H1 (cell line): ENCODE measurements around the gene PRLHR. TPM values are rescaled to one million over a fixed set of nuclear protein-coding genes. Genes with fewer than 3 reads are reported as not detected.

ENCODE experiments used
- CTCF ChIA-PET: fragments of 300-600 bp; sonication (Branson Sonifier 250); formaldehyde crosslinking; loops from one replicate; lab custom pipeline; 2021; ENCODE audit not compliant: partially characterized antibody; lab: Charles Lee
- POLR2A ChIA-PET: fragments of 300-600 bp; sonication (Branson Sonifier 250); formaldehyde crosslinking; loops from one replicate; lab custom pipeline; 2021; ENCODE audit warnings: inconsistent platforms; ENCODE audit not compliant: partially characterized antibody; lab: Charles Lee
- DNase-seq, 2 experiments: peaks; one replicate each; pipeline versions ENCODE4 v3.0.0 to v3.0.0-alpha.2; 2010 to 2022; ENCODE audit warnings: low spot score in 2 of 2, low read depth in 1 of 2, mixed read lengths in 1 of 2
- FAIRE-seq: peaks from 2 replicates; lab custom pipeline; 2011; peaks lifted over from hg19 to GRCh38; lab: Jason Lieb, UNC
- H2AFZ ChIP-seq: 2 replicates; pipeline ENCODE4 v1.8.1; 2012; ENCODE audit warnings: low read length, inconsistent platforms
- H2AK5ac ChIP-seq: 2 replicates; pipeline ENCODE4 v1.6.1; 2013; ENCODE audit warnings: low read depth, low read length
- H2BK120ac ChIP-seq: replicated peaks from 2 replicates; pipeline ENCODE3; 2013; ENCODE audit warnings: low read depth, low read length, inconsistent platforms
- H2BK12ac ChIP-seq: 2 replicates; pipeline ENCODE4 v1.6.1; 2013; ENCODE audit warnings: low read depth, low read length
- H2BK15ac ChIP-seq: 2 replicates; pipeline ENCODE4 v1.6.1; 2013; ENCODE audit warnings: low read length
- H2BK20ac ChIP-seq: 2 replicates; pipeline ENCODE4 v1.6.1; 2013; ENCODE audit warnings: low read length
- H2BK5ac ChIP-seq: 2 replicates; pipeline ENCODE4 v1.6.1; 2013; ENCODE audit warnings: low read depth, low read length
- H3K14ac ChIP-seq: 2 replicates; pipeline ENCODE4 v1.6.1; 2013; ENCODE audit warnings: inconsistent platforms; ENCODE audit not compliant: insufficient read length
- H3K18ac ChIP-seq: 2 replicates; pipeline ENCODE4 v1.6.1; 2013; ENCODE audit warnings: low read length; ENCODE audit errors: extremely low read depth
- H3K23ac ChIP-seq: 2 replicates; pipeline ENCODE4 v1.6.1; 2013; ENCODE audit warnings: inconsistent platforms; ENCODE audit not compliant: insufficient read length
- H3K23me2 ChIP-seq: 2 replicates; pipeline ENCODE4 v1.6.1; 2013; ENCODE audit warnings: low read depth, low read length
- H3K27ac ChIP-seq: 2 replicates; pipeline ENCODE4 v1.6.1; 2011; ENCODE audit warnings: low read depth, low read length, inconsistent platforms
- H3K27me3 ChIP-seq, 4 experiments: replicated peaks in 1 of 4; 1 replicate in 1 of 4; 2 replicates in 3 of 4; pipeline versions ENCODE4 v1.6.1 to v1.8.1; 2011 to 2013; ENCODE audit warnings: low read length in 3 of 4, mild to moderate bottlenecking in 3 of 4, inconsistent platforms in 2 of 4, mixed read lengths in 2 of 4, moderate library complexity in 1 of 4; ENCODE audit not compliant: control insufficient read depth in 3 of 4, insufficient read depth in 3 of 4; ENCODE audit errors: extremely low read depth in 1 of 4
- H3K36me3 ChIP-seq, 4 experiments: 2 replicates each; pipeline versions ENCODE4 v1.6.1 to v1.8.1; 2011 to 2013; ENCODE audit warnings: mild to moderate bottlenecking in 4 of 4, low read length in 3 of 4, moderate library complexity in 2 of 4, control low read depth in 1 of 4, inconsistent platforms in 1 of 4; ENCODE audit not compliant: insufficient read depth in 4 of 4, control insufficient read depth in 2 of 4
- H3K4ac ChIP-seq: replicated peaks from 2 replicates; pipeline ENCODE3; 2013; ENCODE audit warnings: low read length, low read depth, mixed read lengths, inconsistent platforms; ENCODE audit not compliant: insufficient read length
- H3K4me1 ChIP-seq, 4 experiments: replicated peaks in 1 of 4; 1 replicate in 1 of 4; 2 replicates in 3 of 4; pipeline versions ENCODE4 v1.6.1 to v1.8.1; 2011 to 2013; ENCODE audit warnings: low read length in 3 of 4, inconsistent platforms in 2 of 4, mixed read lengths in 1 of 4; ENCODE audit not compliant: insufficient read depth in 4 of 4, control insufficient read depth in 3 of 4
- H3K4me2 ChIP-seq, 2 experiments: 2 replicates each; pipeline versions ENCODE4 v1.6.1 to v1.8.1; 2011 to 2013; ENCODE audit warnings: low read depth in 2 of 2, low read length in 2 of 2, control low read depth in 1 of 2, inconsistent platforms in 1 of 2, mild to moderate bottlenecking in 1 of 2; ENCODE audit not compliant: insufficient read depth in 1 of 2
- H3K4me3 ChIP-seq, 4 experiments: fragments of 200-600, 300-600 bp in 1 of 4; sonication (generic), shearing (Covaris generic), sonication (Bioruptor Twin) in 1 of 4; 2 replicates each; pipeline versions ENCODE4 v1.5.1 to v1.8.1; 2011 to 2016; ENCODE audit warnings: low read length in 4 of 4, low read depth in 3 of 4, control low read depth in 2 of 4, inconsistent platforms in 2 of 4, mild to moderate bottlenecking in 2 of 4, mixed read lengths in 1 of 4, moderate library complexity in 1 of 4; ENCODE audit not compliant: insufficient read depth in 2 of 4; ENCODE audit errors: extremely low read depth in 1 of 4
- H3K56ac ChIP-seq: replicated peaks from 2 replicates; pipeline ENCODE3; 2013; ENCODE audit warnings: low read depth, mild to moderate bottlenecking, mixed read lengths, low read length, inconsistent platforms; ENCODE audit not compliant: insufficient read length
- H3K79me1 ChIP-seq: 2 replicates; pipeline ENCODE4 v1.6.1; 2013; ENCODE audit warnings: low read depth, low read length, control low read depth
- H3K79me2 ChIP-seq, 2 experiments: 2 replicates each; pipeline versions ENCODE4 v1.6.1 to v1.8.1; 2012 to 2013; ENCODE audit warnings: low read length in 2 of 2, mild to moderate bottlenecking in 2 of 2, inconsistent platforms in 1 of 2; ENCODE audit not compliant: insufficient read depth in 2 of 2, control insufficient read depth in 1 of 2
- H3K9ac ChIP-seq, 4 experiments: replicated peaks in 1 of 4; 1 replicate in 1 of 4; 2 replicates in 3 of 4; pipeline versions ENCODE4 v1.6.1 to v1.8.1; 2011 to 2013; ENCODE audit warnings: low read depth in 3 of 4, low read length in 3 of 4, control low read depth in 2 of 4, mild to moderate bottlenecking in 2 of 4, moderate library complexity in 2 of 4, inconsistent platforms in 1 of 4; ENCODE audit errors: extremely low read depth in 1 of 4
- H3K9me3 ChIP-seq, 2 experiments: 2 replicates each; pipeline versions ENCODE4 v1.6.1 to v1.8.1; 2012 to 2013; ENCODE audit warnings: mild to moderate bottlenecking in 2 of 2, moderate library complexity in 2 of 2, control low read depth in 1 of 2, inconsistent platforms in 1 of 2, low read depth in 1 of 2, low read length in 1 of 2, mixed read lengths in 1 of 2; ENCODE audit not compliant: insufficient read depth in 2 of 2
- H4K20me1 ChIP-seq, 2 experiments: replicated peaks in 1 of 2; 2 replicates each; pipeline versions ENCODE3 to v1.8.1; 2011 to 2013; ENCODE audit warnings: inconsistent platforms in 2 of 2, low read length in 2 of 2, mild to moderate bottlenecking in 1 of 2; ENCODE audit not compliant: insufficient read depth in 2 of 2, control insufficient read depth in 1 of 2
- H4K5ac ChIP-seq: 2 replicates; pipeline ENCODE4 v1.6.1; 2013; ENCODE audit warnings: low read length, low read depth, mixed read lengths, inconsistent platforms; ENCODE audit not compliant: insufficient read length
- H4K8ac ChIP-seq: 2 replicates; pipeline ENCODE4 v1.8.0; 2013; ENCODE audit warnings: mild to moderate bottlenecking, moderate library complexity, low read length, inconsistent platforms; ENCODE audit not compliant: insufficient read depth; ENCODE audit errors: extremely low read depth
- H4K91ac ChIP-seq: replicated peaks from 2 replicates; pipeline ENCODE3; 2013; ENCODE audit warnings: low read length, mixed read lengths, inconsistent platforms; ENCODE audit not compliant: insufficient read length
- ATF3 ChIP-seq: IDR thresholded peaks from 2 replicates; pipeline ENCODE4 v1.6.1; 2011; ENCODE audit warnings: low read depth, mild to moderate bottlenecking, low read length; ENCODE audit not compliant: insufficient read depth
- BACH1 ChIP-seq: IDR thresholded peaks from 2 replicates; pipeline ENCODE4 v1.6.1; 2012; ENCODE audit warnings: low read length, improper control_type of control experiment
- CHD1 ChIP-seq: IDR thresholded peaks from 2 replicates; pipeline ENCODE4 v1.6.1; 2012; ENCODE audit warnings: low read depth, low read length, improper control_type of control experiment
- CHD2 ChIP-seq: IDR thresholded peaks from 2 replicates; pipeline ENCODE4 v1.6.1; 2012; ENCODE audit warnings: low read length, improper control_type of control experiment
- CREB1 ChIP-seq: IDR thresholded peaks from 2 replicates; pipeline ENCODE4 v1.6.1; 2012; ENCODE audit warnings: inconsistent platforms
- E2F6 ChIP-seq: IDR thresholded peaks from 2 replicates; pipeline ENCODE4 v1.6.1; 2012; ENCODE audit warnings: inconsistent platforms
- EGR1 ChIP-seq: IDR thresholded peaks from 2 replicates; pipeline ENCODE4 v1.6.1; 2011; ENCODE audit warnings: low read depth, low read length, borderline replicate concordance
- EP300 ChIP-seq, 2 experiments: IDR thresholded peaks; 1 replicate in 1 of 2; 2 replicates in 1 of 2; pipeline ENCODE4 v1.6.1; 2011 to 2012; ENCODE audit warnings: low read depth in 2 of 2, low read length in 2 of 2, mild to moderate bottlenecking in 2 of 2, borderline replicate concordance in 1 of 2, inconsistent platforms in 1 of 2, moderate library complexity in 1 of 2
- GABPA ChIP-seq: IDR thresholded peaks from 2 replicates; pipeline ENCODE4 v1.6.1; 2011; ENCODE audit warnings: mild to moderate bottlenecking, low read length, moderate library complexity, borderline replicate concordance; ENCODE audit not compliant: insufficient read depth
- POLR2AphosphoS5 ChIP-seq: IDR thresholded peaks from 2 replicates; pipeline ENCODE4 v1.6.1; 2011; ENCODE audit warnings: low read depth, low read length
- RFX5 ChIP-seq: IDR thresholded peaks from 2 replicates; pipeline ENCODE4 v1.6.1; 2011; ENCODE audit warnings: low read depth, low read length, improper control_type of control experiment, borderline replicate concordance
- SIX5 ChIP-seq: IDR thresholded peaks from 2 replicates; pipeline ENCODE4 v1.6.1; 2011; ENCODE audit warnings: mild to moderate bottlenecking, low read depth, low read length
- SUZ12 ChIP-seq: fragments of 200-600 bp; sonication (generic); IDR thresholded peaks from 2 replicates; pipeline ENCODE4 v1.6.1; 2012; ENCODE audit warnings: mild to moderate bottlenecking, inconsistent platforms, low read length, moderate library complexity, mixed read lengths
- WGBS, 2 experiments: shearing (Covaris generic) in 1 of 2; methylation state at CpG; one replicate each; pipeline versions ENCODE4 v1.1.6 to v1.1.7; 2013 to 2015; ENCODE audit warnings: low lambda C conversion rate in 2 of 2, mixed read lengths in 2 of 2, inconsistent platforms in 1 of 2, low coverage in 1 of 2, missing lambda C conversion rate in 1 of 2; ENCODE audit not compliant: insufficient replicate concordance in 2 of 2, insufficient coverage in 1 of 2, insufficient read length in 1 of 2; ENCODE audit errors: extremely low coverage in 1 of 2, missing lambda C conversion rate in 1 of 2; 5-methylcytosine and 5-hydroxymethylcytosine counted together
- polyA plus RNA-seq, 7 experiments: library from polyadenylated mRNA; depleted of rRNA in 3 of 7; stranded (reverse) in 5 of 7; unstranded in 2 of 7; fragments of >200 nt in 5 of 7; fragments of 200-250 nt in 2 of 7; gene quantifications; 1 replicate in 5 of 7; 2 replicates in 1 of 7; 4 replicates in 1 of 7; pipeline versions ENCODE4 v1.2.1 to v1.2.3, GENCODE V29; 2011 to 2013; ENCODE audit warnings: missing spikeins in 2 of 7, mixed read lengths in 2 of 7
- total RNA-seq: library from RNA; stranded (reverse); fragmentation: NEBNext Ultra II Directional; extraction: Animal tissue kit (Norgen Biotek cat#: 25700); gene quantifications from 2 replicates; pipeline ENCODE4 v1.2.1, GENCODE V29; 2021

PRLHR gene
- total and polyA plus RNA-seq, 2 of the 8 experiments (the other 6 are each of a cell fraction or from before 2014, with no cell fraction given) = not detected

- POLR2A ChIA-PET = no interaction called here
- Histone ChIP-seq H3K27me3 (0 out of 7 replicates have a peak, but pooled peaks cover 0 to 2% (median 0%) of the 10 kb centered on the region in 4 experiments), H3K18ac (no peak overlapping the region), H3K79me2 (no peaks in the 10 kb centered on the region), H3K56ac (no peak overlapping the region), H3K27ac (no peak overlapping the region), H3K36me3 (no peaks in the 10 kb centered on the region), H2BK12ac (no peak overlapping the region), H2BK120ac (no peak overlapping the region), H4K91ac (no peak overlapping the region), H3K79me1 (no peaks in the 10 kb centered on the region), H4K8ac (no peak overlapping the region), H3K4me3 (no peak overlapping the region), H3K9me3 (no peaks in the 10 kb centered on the region), H3K23me2 (no peaks in the 10 kb centered on the region), H2AK5ac (no peak overlapping the region), H2AFZ (no peak overlapping the region), H3K23ac (no peak overlapping the region), H4K5ac (no peak overlapping the region), H4K20me1 (no peaks in the 10 kb centered on the region), H3K4ac (no peak overlapping the region), H3K9ac (no peak overlapping the region), H2BK20ac (no peak overlapping the region), H2BK5ac (no peak overlapping the region), H3K4me2 (no peak overlapping the region), H3K4me1 (peaks cover 0 to 10% (median 4%) of the 10 kb centered on the region in 4 experiments; a peak in 2 of 7 replicates), H2BK15ac (no peak overlapping the region), H3K14ac (no peak overlapping the region)
- no peak for FAIRE-seq
- DNase-seq = no peak
- CTCF ChIA-PET = interaction anchor here (0.9 to 1.4 kb wide), 2 partner anchors 11 to 35 kb away, joined by 3 read pairs; no protein-coding TSS in a partner anchor
- WGBS, 2 experiments = 83% methylated on average over 3 of the region's 3 CpGs; no CpG with 5 or more reads in 1 of the 2 experiments
- TF ChIP-seq ATF3 = no peak
- no peak for TF ChIP-seq GABPA
- no peak for TF ChIP-seq CHD1
- TF ChIP-seq SUZ12 = no peak
- TF ChIP-seq POLR2AphosphoS5 = no peak
- TF ChIP-seq E2F6 = no peak
- TF ChIP-seq SIX5 = no peak
- TF ChIP-seq RFX5 = no peak
- TF ChIP-seq EP300 (IDR thresholded peaks at IDR 0.05; ENCODE audit: borderline replicate concordance in 1 of 2, low read depth in 2 of 2, low read length in 2 of 2) = no peak
- no peak for TF ChIP-seq BACH1
- no peak for TF ChIP-seq EGR1
- TF ChIP-seq CHD2 = no peak
- TF ChIP-seq CREB1 = no peak
Measured at GRCh38 chr10:118629211-118629610, 33.8 kb upstream of the PRLHR start.
